Stimulated activated naive B cell treated with anti-CD40 and anti-IgM and Interleukin-4, amounts not matched to agents 10 μg/mL and 1 μg/mL and 100 μg/mL, for 72 hours (primary cell): ENCODE data around the gene ENOX1.

Source experiments
- ATAC-seq, 2 donors: fragments of 150-1000 bp; cut with Tn5 transposase; replicated peaks; 2 replicates each; pipeline ENCODE4 v1.10.0; 2021; ENCODE audit warnings: moderate library complexity in 1 of 2
- DNase-seq: peaks from one replicate; pipeline ENCODE4 v3.0.0; 2021
- H3K27ac Mint-ChIP-seq: one replicate; pipeline ENCODE4 v1.8.0; 2022; ENCODE audit warnings: mild to moderate bottlenecking, mixed read lengths
- H3K27me3 Mint-ChIP-seq, 2 donors: one replicate each; pipeline ENCODE4 v1.8.0; 2022; ENCODE audit warnings: mixed read lengths in 2 of 2
- H3K36me3 Mint-ChIP-seq, 2 donors: one replicate each; pipeline ENCODE4 v1.8.0; 2022; ENCODE audit warnings: mixed read lengths in 2 of 2, mild to moderate bottlenecking in 1 of 2
- H3K4me1 Mint-ChIP-seq, 2 donors: one replicate each; pipeline ENCODE4 v1.8.0; 2022; ENCODE audit warnings: mixed read lengths in 2 of 2, mild to moderate bottlenecking in 1 of 2
- H3K4me3 Mint-ChIP-seq, 2 donors: one replicate each; pipeline ENCODE4 v1.8.0; 2022; ENCODE audit warnings: mild to moderate bottlenecking in 2 of 2, mixed read lengths in 2 of 2, moderate library complexity in 1 of 2
- H3K9me3 Mint-ChIP-seq, 2 donors: one replicate each; pipeline ENCODE4 v1.8.0; 2022; ENCODE audit warnings: mixed read lengths in 2 of 2, mild to moderate bottlenecking in 1 of 2

Gene ENOX1

GRCh38 chr13:43346427-43346826 lies 440.3 kb downstream of the ENOX1 start:
- Mint-ChIP-seq H3K4me1 (no peaks in the 10 kb centered on the region), H3K27me3 (peaks cover 0 to 3% of the 10 kb centered on the region in 2 donors), H3K27ac (no peak overlapping the region), H3K4me3 (no peak overlapping the region), H3K36me3 (no peaks in the 10 kb centered on the region), H3K9me3 (no peaks in the 10 kb centered on the region)
- DNase-seq = no peak
- ATAC-seq = no peak

GRCh38 chr13:43343645-43344044 lies 443.1 kb downstream of the ENOX1 start:
- H3K27ac Mint-ChIP-seq = no peak overlapping the region
- peaks cover 0 to 3% of the 10 kb centered on the region in 2 donors for H3K27me3 Mint-ChIP-seq
- H3K9me3 Mint-ChIP-seq = no peaks in the 10 kb centered on the region
- no peaks in the 10 kb centered on the region for H3K4me1 Mint-ChIP-seq
- no peak for DNase-seq
- no peaks in the 10 kb centered on the region for H3K36me3 Mint-ChIP-seq
- no peak overlapping the region for H3K4me3 Mint-ChIP-seq
- ATAC-seq = no peak

- ATAC-seq (no peak), DNase-seq (no peak)
- H3K36me3 Mint-ChIP-seq = no peaks in the 10 kb centered on the region
- H3K27ac Mint-ChIP-seq = no peak overlapping the region
- H3K27me3 Mint-ChIP-seq = peaks cover 0 to 3% of the 10 kb centered on the region in 2 donors
- no peak overlapping the region for H3K4me3 Mint-ChIP-seq
- H3K4me1 Mint-ChIP-seq = no peaks in the 10 kb centered on the region
- H3K9me3 Mint-ChIP-seq = no peaks in the 10 kb centered on the region
Measured at GRCh38 chr13:43339805-43340550, 446.8 kb downstream of the ENOX1 start.

- H3K27ac Mint-ChIP-seq = no peak overlapping the region
- H3K9me3 Mint-ChIP-seq = no peaks in the 10 kb centered on the region
- H3K27me3 Mint-ChIP-seq = peaks cover 0 to 2% of the 10 kb centered on the region in 2 donors
Measured at GRCh38 chr13:43339145-43339804, 447.5 kb downstream of the ENOX1 start.

GRCh38 chr13:43335764-43336163 lies 451.0 kb downstream of the ENOX1 start:
- H3K9me3 Mint-ChIP-seq = no peaks in the 10 kb centered on the region
- H3K4me3 Mint-ChIP-seq = no peak overlapping the region
- ATAC-seq = no peak
- no peak overlapping the region for H3K27ac Mint-ChIP-seq
- no peaks in the 10 kb centered on the region for H3K36me3 Mint-ChIP-seq
- H3K27me3 Mint-ChIP-seq = peaks cover 0 to 4% of the 10 kb centered on the region in 2 donors
- H3K4me1 Mint-ChIP-seq = no peaks in the 10 kb centered on the region
- DNase-seq = no peak

More at GRCh38 chr13:43339145-43339804, 447.5 kb downstream of the ENOX1 start:
- no peak for ATAC-seq
- H3K36me3 Mint-ChIP-seq = no peaks in the 10 kb centered on the region
- no peak overlapping the region for H3K4me3 Mint-ChIP-seq
- DNase-seq = no peak
- H3K4me1 Mint-ChIP-seq = no peaks in the 10 kb centered on the region

GRCh38 chr13:43333176-43333575 lies 453.6 kb downstream of the ENOX1 start:
- Mint-ChIP-seq H3K4me1 (no peaks in the 10 kb centered on the region), H3K9me3 (no peaks in the 10 kb centered on the region), H3K27ac (no peak overlapping the region), H3K27me3 (peaks cover 0 to 4% of the 10 kb centered on the region in 2 donors), H3K36me3 (no peaks in the 10 kb centered on the region), H3K4me3 (no peak overlapping the region)
- DNase-seq (no peak), ATAC-seq (no peak)

- H3K4me1 Mint-ChIP-seq = no peaks in the 10 kb centered on the region
- no peak overlapping the region for H3K4me3 Mint-ChIP-seq
Measured at GRCh38 chr13:43331672-43332071, 455.1 kb downstream of the ENOX1 start.

GRCh38 chr13:43329702-43330101 lies 457.1 kb downstream of the ENOX1 start:
- ATAC-seq = no peak
- Mint-ChIP-seq H3K27ac (no peak overlapping the region), H3K27me3 (peaks cover 0 to 4% of the 10 kb centered on the region in 2 donors), H3K4me1 (no peaks in the 10 kb centered on the region), H3K36me3 (no peaks in the 10 kb centered on the region), H3K4me3 (no peak overlapping the region), H3K9me3 (no peaks in the 10 kb centered on the region)
- no peak for DNase-seq

More at GRCh38 chr13:43331672-43332071, 455.1 kb downstream of the ENOX1 start:
- DNase-seq (no peak), ATAC-seq (no peak)
- Mint-ChIP-seq H3K9me3 (no peaks in the 10 kb centered on the region), H3K27ac (no peak overlapping the region), H3K27me3 (peaks cover 0 to 4% of the 10 kb centered on the region in 2 donors), H3K36me3 (no peaks in the 10 kb centered on the region)

GRCh38 chr13:43328907-43329306 lies 457.9 kb downstream of the ENOX1 start:
- Mint-ChIP-seq H3K27ac (no peak overlapping the region), H3K9me3 (no peaks in the 10 kb centered on the region), H3K4me1 (no peaks in the 10 kb centered on the region), H3K27me3 (no peaks in the 10 kb centered on the region), H3K4me3 (no peak overlapping the region), H3K36me3 (no peaks in the 10 kb centered on the region)
- DNase-seq (no peak), ATAC-seq (no peak)

- H3K36me3 Mint-ChIP-seq = no peaks in the 10 kb centered on the region
- H3K9me3 Mint-ChIP-seq = no peaks in the 10 kb centered on the region
- DNase-seq = no peak
- H3K4me1 Mint-ChIP-seq = no peaks in the 10 kb centered on the region
- no peak overlapping the region for H3K27ac Mint-ChIP-seq
- no peak for ATAC-seq
- no peak overlapping the region for H3K4me3 Mint-ChIP-seq
- H3K27me3 Mint-ChIP-seq = no peaks in the 10 kb centered on the region
Measured at GRCh38 chr13:43326100-43326499, 460.7 kb downstream of the ENOX1 start.

GRCh38 chr13:43325636-43326035 lies 461.1 kb downstream of the ENOX1 start:
- ATAC-seq (no peak), DNase-seq (no peak)
- no peaks in the 10 kb centered on the region for H3K4me1 Mint-ChIP-seq
- H3K9me3 Mint-ChIP-seq = no peaks in the 10 kb centered on the region
- H3K4me3 Mint-ChIP-seq = no peak overlapping the region
- no peak overlapping the region for H3K27ac Mint-ChIP-seq
- H3K36me3 Mint-ChIP-seq = no peaks in the 10 kb centered on the region
- no peaks in the 10 kb centered on the region for H3K27me3 Mint-ChIP-seq

- no peaks in the 10 kb centered on the region for H3K4me1 Mint-ChIP-seq
- H3K36me3 Mint-ChIP-seq = no peaks in the 10 kb centered on the region
- H3K9me3 Mint-ChIP-seq = no peaks in the 10 kb centered on the region
- H3K4me3 Mint-ChIP-seq = no peak overlapping the region
- H3K27me3 Mint-ChIP-seq = no peaks in the 10 kb centered on the region
- no peak overlapping the region for H3K27ac Mint-ChIP-seq
- ATAC-seq (no peak), DNase-seq (no peak)
Measured at GRCh38 chr13:43324129-43324528, 462.6 kb downstream of the ENOX1 start.

GRCh38 chr13:43319617-43320444 lies 466.9 kb downstream of the ENOX1 start:
- Mint-ChIP-seq H3K9me3 (no peaks in the 10 kb centered on the region), H3K36me3 (no peaks in the 10 kb centered on the region), H3K27me3 (peaks cover 0 to 4% of the 10 kb centered on the region in 2 donors), H3K27ac (no peak overlapping the region), H3K4me3 (no peak overlapping the region), H3K4me1 (peaks cover 0 to 3% of the 10 kb centered on the region in 2 donors)
- no peak for DNase-seq
- no peak for ATAC-seq

GRCh38 chr13:43316946-43317353 lies 469.8 kb downstream of the ENOX1 start:
- no peaks in the 10 kb centered on the region for H3K36me3 Mint-ChIP-seq
- no peak overlapping the region for H3K4me3 Mint-ChIP-seq
- no peaks in the 10 kb centered on the region for H3K9me3 Mint-ChIP-seq
- H3K27me3 Mint-ChIP-seq = peaks cover 0 to 4% of the 10 kb centered on the region in 2 donors
- no peak for ATAC-seq
- H3K27ac Mint-ChIP-seq = no peak overlapping the region
- peaks cover 0 to 3% of the 10 kb centered on the region in 2 donors for H3K4me1 Mint-ChIP-seq
- DNase-seq = no peak
